ENCODE results near the gene SLIRP. TPM values are rescaled to one million over a fixed set of nuclear protein-coding genes. Genes with fewer than 3 reads are reported as not detected.

The SLIRP gene
- total and polyA plus RNA-seq, 7 donors: 129 to 578 (median 185) TPM

GRCh38 chr14:77682158-77682553 lies 25.7 kb upstream of the SLIRP start:
- TF ChIP-seq CTCF (IDR thresholded peaks at IDR 0.05): no peak
- WGBS, 3 donors: 7 to 14% (median 13%) methylated on average over 1 of the region's 1 CpG
- peak overlapping the region; percentile 67 for H3K27ac ChIP-seq
- ATAC-seq (peak; percentile 83 to 92 (median 86)), DNase-seq (no peak)
- H3K4me1 ChIP-seq: peaks cover 17% of the 10 kb centered on the region
- intact Hi-C loops (cut with DNase I): no loop called here
- no peaks in the 10 kb centered on the region for H3K9me3 ChIP-seq
- H3K27me3 ChIP-seq (ENCODE audit: insufficient read depth in 3 of 3, low read length in 2 of 3): no peaks in the 10 kb centered on the region
- peaks cover 0 to 53% of the 10 kb centered on the region in 2 donors for H3K36me3 ChIP-seq (ENCODE audit: insufficient read depth in 1 of 2, low read depth in 1 of 2)
- no peak overlapping the region for H3K4me3 ChIP-seq

GRCh38 chr14:77691259-77691658 lies 16.6 kb upstream of the SLIRP start:
- H3K9me3 ChIP-seq: no peaks in the 10 kb centered on the region
- 78 to 83% (median 81%) methylated on average over 2 of the region's 2 CpGs for WGBS, 3 donors
- H3K4me3 ChIP-seq: no peak overlapping the region
- TF ChIP-seq CTCF (IDR thresholded peaks at IDR 0.05): no peak
- no peaks in the 10 kb centered on the region for H3K4me1 ChIP-seq
- H3K36me3 ChIP-seq (ENCODE audit: insufficient read depth in 1 of 2, low read depth in 1 of 2): peaks cover 3 to 94% of the 10 kb centered on the region in 2 donors
- ATAC-seq (peak; percentile 44 to 75 (median 54)), DNase-seq (no peak)
- no peaks in the 10 kb centered on the region for H3K27me3 ChIP-seq (ENCODE audit: insufficient read depth in 3 of 3, low read length in 2 of 3)
- no peak overlapping the region for H3K27ac ChIP-seq
- intact Hi-C loops (cut with DNase I): no loop called here

- H3K27ac ChIP-seq: peak overlapping the region; percentile 74
- peak overlapping the region; percentile 98 for H3K4me3 ChIP-seq
- H3K4me1 ChIP-seq: peaks cover 25% of the 10 kb centered on the region
- no peak for DNase-seq
- ATAC-seq: peak; percentile 41 to 79 (median 56)
- H3K9me3 ChIP-seq: no peaks in the 10 kb centered on the region
- H3K36me3 ChIP-seq (ENCODE audit: insufficient read depth in 1 of 2, low read depth in 1 of 2): peaks cover 7 to 53% of the 10 kb centered on the region in 2 donors
- no peaks in the 10 kb centered on the region for H3K27me3 ChIP-seq (ENCODE audit: insufficient read depth in 3 of 3, low read length in 2 of 3)
- intact Hi-C loops (cut with DNase I): loop anchor here (5.0 kb wide), 3 partner anchors 50 to 250 kb away; partner anchors contain the start of genes AHSA1 (in 2 of the 2) and VIPAS39 (in 2 of the 2)
- 0% methylated on average over 14 of the region's 14 CpGs for WGBS, 3 donors
- TF ChIP-seq CTCF (IDR thresholded peaks at IDR 0.05): peak; percentile 26
Measured at GRCh38 chr14:77707355-77707723, 564 bp upstream of the SLIRP start.

GRCh38 chr14:77708749-77709148 lies 846 bp downstream of the SLIRP start:
- H3K4me1 ChIP-seq: peaks cover 29% of the 10 kb centered on the region
- ATAC-seq: no peak
- intact Hi-C loops (cut with DNase I): loop anchor here (5.0 kb wide), 3 partner anchors 49 to 251 kb away; partner anchors contain the start of genes AHSA1 (in 2 of the 2) and VIPAS39 (in 2 of the 2)
- no peak for DNase-seq
- WGBS, 3 donors: 16 to 18% (median 18%) methylated on average over 7 of the region's 7 CpGs
- H3K36me3 ChIP-seq (ENCODE audit: insufficient read depth in 1 of 2, low read depth in 1 of 2): peaks cover 7 to 52% of the 10 kb centered on the region in 2 donors
- H3K9me3 ChIP-seq: no peaks in the 10 kb centered on the region
- peak overlapping the region; percentile 98 for H3K4me3 ChIP-seq
- H3K27ac ChIP-seq: peak overlapping the region; percentile 74
- no peak for TF ChIP-seq CTCF (IDR thresholded peaks at IDR 0.05)
- H3K27me3 ChIP-seq (ENCODE audit: insufficient read depth in 3 of 3, low read length in 2 of 3): no peaks in the 10 kb centered on the region

GRCh38 chr14:77709412-77709811 lies 1.5 kb downstream of the SLIRP start:
- intact Hi-C loops (cut with DNase I): loop anchor here (5.0 kb wide), 3 partner anchors 48 to 252 kb away; partner anchors contain the start of genes AHSA1 (in 2 of the 2) and VIPAS39 (in 2 of the 2)
- no peak for ATAC-seq
- no peaks in the 10 kb centered on the region for H3K9me3 ChIP-seq
- no peak for DNase-seq
- H3K4me3 ChIP-seq: peak overlapping the region; percentile 98
- no peak overlapping the region for H3K27ac ChIP-seq
- H3K36me3 ChIP-seq (ENCODE audit: insufficient read depth in 1 of 2, low read depth in 1 of 2): peaks cover 5 to 52% of the 10 kb centered on the region in 2 donors
- no peak for TF ChIP-seq CTCF (IDR thresholded peaks at IDR 0.05)
- no peaks in the 10 kb centered on the region for H3K27me3 ChIP-seq (ENCODE audit: insufficient read depth in 3 of 3, low read length in 2 of 3)
- peaks cover 29% of the 10 kb centered on the region for H3K4me1 ChIP-seq
- 72 to 79% (median 73%) methylated on average over 3 of the region's 3 CpGs for WGBS, 3 donors
